Measurements from ENCODE around the gene TLN1.

The TLN1 gene

GRCh38 chr9:35658137-35658967 is 73.6 kb downstream of the TLN1 start, which contains the start of gene CCDC107:
CCDC107 (plus strand) TSS chr9:35658292; CDS start chr9:35658380, 88 bp downstream.
- peak; percentile 80 for TF ChIP-seq CTCF (IDR thresholded peaks at IDR 0.05; ENCODE audit: insufficient read depth, low read depth, low read length, missing control alignments)
- peak; percentile 93 for DNase-seq (ENCODE audit: low read depth)
- peak within 1 kb of the TSS; percentile 89 for H3K4me3 ChIP-seq (ENCODE audit: low read depth, low read length)

- H3K4me3 ChIP-seq (ENCODE audit: low read depth, low read length): peak within 1 kb of the TSS; percentile 89
- peak; percentile 15 for TF ChIP-seq CTCF (IDR thresholded peaks at IDR 0.05; ENCODE audit: insufficient read depth, low read depth, low read length, missing control alignments)
- peak; percentile 99 for DNase-seq (ENCODE audit: low read depth)
Measured at GRCh38 chr9:35657546-35658136, 74.4 kb downstream of the TLN1 start, which contains the start of gene RMRP. RMRP (minus strand) TSS chr9:35658019.

GRCh38 chr9:35656831-35657545 is 75.0 kb downstream of the TLN1 start:
- no peak for DNase-seq (ENCODE audit: low read depth)
- H3K4me3 ChIP-seq (ENCODE audit: low read depth, low read length): peak overlapping the region; percentile 89
- no peak for TF ChIP-seq CTCF (IDR thresholded peaks at IDR 0.05; ENCODE audit: insufficient read depth, low read depth, low read length, missing control alignments)

GRCh38 chr9:35656348-35656747 is 75.6 kb downstream of the TLN1 start:
- DNase-seq (ENCODE audit: low read depth): no peak
- H3K4me3 ChIP-seq (ENCODE audit: low read depth, low read length): no peak overlapping the region

GRCh38 chr9:35653611-35654010 is 78.4 kb downstream of the TLN1 start:
- H3K4me3 ChIP-seq (ENCODE audit: low read depth, low read length): no peak overlapping the region
- DNase-seq (ENCODE audit: low read depth): no peak
- no peak for TF ChIP-seq CTCF (IDR thresholded peaks at IDR 0.05; ENCODE audit: insufficient read depth, low read depth, low read length, missing control alignments)

More at GRCh38 chr9:35656348-35656747, 75.6 kb downstream of the TLN1 start:
- no peak for TF ChIP-seq CTCF (IDR thresholded peaks at IDR 0.05; ENCODE audit: insufficient read depth, low read depth, low read length, missing control alignments)

GRCh38 chr9:35652829-35653209 is 79.2 kb downstream of the TLN1 start:
- no peak for DNase-seq (ENCODE audit: low read depth)
- H3K4me3 ChIP-seq (ENCODE audit: low read depth, low read length): no peak overlapping the region
- no peak for TF ChIP-seq CTCF (IDR thresholded peaks at IDR 0.05; ENCODE audit: insufficient read depth, low read depth, low read length, missing control alignments)

All from GM12865 (cell line).